ENCODE measurements around the gene NLGN1.

DNA sequence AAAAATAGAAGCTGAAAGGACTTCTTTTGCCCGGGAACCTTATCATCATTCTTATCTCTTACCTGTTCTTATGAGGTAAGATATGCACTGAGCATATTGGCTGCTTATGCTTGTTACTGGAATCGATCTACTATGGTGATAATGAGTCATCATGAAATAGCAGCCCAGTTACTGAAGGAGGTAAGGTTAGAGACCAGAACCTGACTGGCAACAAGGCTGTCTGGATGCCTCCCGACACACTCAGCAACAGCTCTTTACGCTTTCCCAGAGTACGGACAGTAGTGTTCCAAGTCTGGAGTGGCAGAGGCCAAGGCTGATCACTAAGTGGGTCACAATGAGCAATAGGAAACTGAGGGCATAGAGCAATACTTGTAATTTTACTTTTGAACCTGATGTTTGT lies 314.1 kb downstream of the NLGN1 start:
- TF ChIP-seq EP300 (IDR thresholded peaks at IDR 0.05): no peak
- TF ChIP-seq, protein P1, sequence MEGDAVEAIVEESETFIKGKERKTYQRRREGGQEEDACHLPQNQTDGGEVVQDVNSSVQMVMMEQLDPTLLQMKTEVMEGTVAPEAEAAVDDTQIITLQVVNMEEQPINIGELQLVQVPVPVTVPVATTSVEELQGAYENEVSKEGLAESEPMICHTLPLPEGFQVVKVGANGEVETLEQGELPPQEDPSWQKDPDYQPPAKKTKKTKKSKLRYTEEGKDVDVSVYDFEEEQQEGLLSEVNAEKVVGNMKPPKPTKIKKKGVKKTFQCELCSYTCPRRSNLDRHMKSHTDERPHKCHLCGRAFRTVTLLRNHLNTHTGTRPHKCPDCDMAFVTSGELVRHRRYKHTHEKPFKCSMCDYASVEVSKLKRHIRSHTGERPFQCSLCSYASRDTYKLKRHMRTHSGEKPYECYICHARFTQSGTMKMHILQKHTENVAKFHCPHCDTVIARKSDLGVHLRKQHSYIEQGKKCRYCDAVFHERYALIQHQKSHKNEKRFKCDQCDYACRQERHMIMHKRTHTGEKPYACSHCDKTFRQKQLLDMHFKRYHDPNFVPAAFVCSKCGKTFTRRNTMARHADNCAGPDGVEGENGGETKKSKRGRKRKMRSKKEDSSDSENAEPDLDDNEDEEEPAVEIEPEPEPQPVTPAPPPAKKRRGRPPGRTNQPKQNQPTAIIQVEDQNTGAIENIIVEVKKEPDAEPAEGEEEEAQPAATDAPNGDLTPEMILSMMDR (IDR thresholded peaks at IDR 0.05): no peak
